B cell (primary cell): ENCODE measurements around the gene TBC1D4.

Source experiments
- CTCF ChIP-seq: fragments of 200-600 bp; IDR thresholded peaks from one replicate; pipeline ENCODE4 v1.8.0; 2022; ENCODE audit warnings: antibody characterized with exemption, mild to moderate bottlenecking
- EZH2 ChIP-seq: IDR thresholded peaks from 2 replicates; pipeline ENCODE4 v1.6.1; 2012; ENCODE audit warnings: borderline replicate concordance, low read depth, mild to moderate bottlenecking, moderate library complexity, low read length; ENCODE audit not compliant: insufficient read depth, poor library complexity, severe bottlenecking

GRCh38 chr13:75325711-75326110 lies 156.3 kb downstream of the TBC1D4 start:
- no peak for TF ChIP-seq CTCF
- no peak for TF ChIP-seq EZH2
